K562 (cell line): Measurements from ENCODE around the gene APOC4. TPM values are rescaled to one million over a fixed set of nuclear protein-coding genes. Genes with fewer than 3 reads are reported as not detected.

Experiments used
- CEBPZ ChIP-seq: fragments of 150-350 bp; IDR thresholded peaks from 2 replicates; pipeline ENCODE4 v1.6.1; 2014; ENCODE audit warnings: low read depth, mild to moderate bottlenecking, low read length, borderline replicate concordance
- DPF2 ChIP-seq: fragments of 450-650 bp; IDR thresholded peaks from 2 replicates; pipeline ENCODE4 v1.6.1; 2016
- ETV5 ChIP-seq: sonication (generic); formaldehyde crosslinking; IDR thresholded peaks from 2 replicates; pipeline ENCODE4 v1.4.0; 2020; ENCODE audit warnings: low read depth, mild to moderate bottlenecking, missing genetic modification reagents
- FOXA3 ChIP-seq, 2 experiments: fragments of 450-650 bp in 1 of 2; sonication (generic) in 1 of 2; formaldehyde crosslinking; IDR thresholded peaks in 1 of 2; conservative IDR thresholded peaks in 1 of 2; 2 replicates each; pipeline versions ENCODE4 v1.4.0 to v1.8.0; 2020 to 2022; ENCODE audit warnings: mild to moderate bottlenecking in 2 of 2, missing genetic modification reagents in 1 of 2
- FOXK2 ChIP-seq, 2 experiments: fragments of 450-650 bp; IDR thresholded peaks in 1 of 2; conservative IDR thresholded peaks in 1 of 2; 2 replicates each; pipeline ENCODE4 v1.6.1; 2016; ENCODE audit warnings: low read depth in 2 of 2, mild to moderate bottlenecking in 1 of 2
- GABPB1 ChIP-seq: sonication (generic); formaldehyde crosslinking; IDR thresholded peaks from 2 replicates; pipeline ENCODE4 v1.8.0; 2022; ENCODE audit warnings: mild to moderate bottlenecking, missing genetic modification reagents
- GATAD2A ChIP-seq: fragments of 450-650 bp; IDR thresholded peaks from 2 replicates; pipeline ENCODE4 v1.6.1; 2017
- MEF2A ChIP-seq: IDR thresholded peaks from 2 replicates; pipeline ENCODE4 v1.6.1; 2011; ENCODE audit warnings: low read depth, mild to moderate bottlenecking, low read length, moderate library complexity; ENCODE audit not compliant: control insufficient read depth
- TARDBP ChIP-seq: fragments of 450-650 bp; IDR thresholded peaks from 2 replicates; pipeline ENCODE4 v1.6.1; 2016
- TBL1XR1 ChIP-seq, 2 experiments: IDR thresholded peaks; 2 replicates each; pipeline ENCODE4 v1.6.1; 2012; ENCODE audit warnings: improper control_type of control experiment in 2 of 2, low read length in 2 of 2, mild to moderate bottlenecking in 1 of 2
- TEAD4 ChIP-seq, 2 experiments: sonication (generic) in 1 of 2; formaldehyde crosslinking in 1 of 2; IDR thresholded peaks; 2 replicates each; pipeline versions ENCODE4 v1.6.1 to v1.8.0; 2012 to 2022; ENCODE audit warnings: borderline replicate concordance in 1 of 2, inconsistent platforms in 1 of 2, low read length in 1 of 2, mild to moderate bottlenecking in 1 of 2, missing genetic modification reagents in 1 of 2
- U2AF2 ChIP-seq: fragments of 200-400 bp; formaldehyde crosslinking; optimal IDR thresholded peaks from 2 replicates; pipeline ENCODE3; 2017; ENCODE audit warnings: low read depth, mild to moderate bottlenecking, low read length
- ZNF76 ChIP-seq: fragments of 250-450 bp; sonication (Bioruptor Pico); IDR thresholded peaks from 2 replicates; pipeline ENCODE4 v1.4.0; 2020; ENCODE audit warnings: mild to moderate bottlenecking, moderate library complexity, borderline replicate concordance
- polyA plus RNA-seq, 8 experiments: library from polyadenylated mRNA; depleted of rRNA in 4 of 8; stranded (reverse) in 5 of 8; unstranded in 3 of 8; fragments of >200 nt; fragmentation: Nextera tagmentation in 2 of 8; fragmentation: Illumina TruSeq in 1 of 8; extraction: Ambion mirVana in 2 of 8; extraction: Trizol in 1 of 8; gene quantifications; 2 replicates each; pipeline versions ENCODE4 v1.2.1 to v1.2.3, GENCODE V29; 2011 to 2014; ENCODE audit warnings: inconsistent platforms in 1 of 8, missing spikeins in 1 of 8
- total RNA-seq, 7 experiments: library from RNA; depleted of rRNA in 6 of 7; stranded (reverse); fragments of >200 nt in 6 of 7; fragmentation: Illumina TruSeq in 2 of 7; extraction: Trizol in 2 of 7; gene quantifications; 2 replicates each; pipeline versions ENCODE4 v1.2.1 to v1.2.3, GENCODE V29; 2011 to 2021; ENCODE audit warnings: low replicate concordance in 1 of 7
- TF ChIP-seq, protein P1 (sequence below), 2 experiments: fragments of 450-650 bp; conservative IDR thresholded peaks; 2 replicates each; pipeline ENCODE4 v1.6.1; 2017; ENCODE audit warnings: mild to moderate bottlenecking in 2 of 2, moderate library complexity in 2 of 2
- TF ChIP-seq, protein P2 (sequence below): fragments of 450-650 bp; IDR thresholded peaks from 2 replicates; pipeline ENCODE4 v1.6.1; 2018; ENCODE audit not compliant: partially characterized antibody
- TF ChIP-seq, protein P3 (sequence below): fragments of 250-450 bp; sonication (Bioruptor Pico); IDR thresholded peaks from 2 replicates; pipeline ENCODE4 v1.9.0; 2021; ENCODE audit warnings: mild to moderate bottlenecking
- TF ChIP-seq, protein P4 (sequence below): fragments of 450-650 bp; IDR thresholded peaks from 2 replicates; pipeline ENCODE4 v1.6.1; 2016; ENCODE audit warnings: antibody characterized with exemption

APOC4 gene
- total and polyA plus RNA-seq, 9 of the 15 experiments (the other 6 are each of a cell fraction or from before 2014, with no cell fraction given) = 0.46 TPM; not detected in 8

DNA sequence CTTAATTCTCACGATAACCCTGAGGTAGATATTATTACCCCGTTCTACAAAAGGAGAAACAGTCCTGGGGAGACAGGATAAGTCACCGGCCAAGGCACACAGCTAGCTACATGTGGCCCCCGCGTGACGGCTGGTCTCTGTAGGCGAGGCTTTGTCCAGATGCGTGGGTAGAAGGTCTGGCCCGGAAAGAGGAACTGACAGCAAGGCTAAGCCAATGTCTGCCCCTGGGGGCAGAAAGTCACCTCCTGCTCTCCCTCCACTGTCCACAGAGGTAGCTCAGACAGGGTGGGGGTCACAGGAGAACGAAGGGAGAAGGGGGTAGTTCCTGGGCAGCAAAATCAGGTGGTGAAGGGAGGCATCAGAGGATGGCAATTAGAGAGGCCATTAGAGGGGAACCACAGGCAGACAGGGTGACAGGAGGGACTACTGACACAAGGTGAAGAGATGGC, 1.8 kb downstream of the APOC4 start (continued):
- TF ChIP-seq, protein P1, sequence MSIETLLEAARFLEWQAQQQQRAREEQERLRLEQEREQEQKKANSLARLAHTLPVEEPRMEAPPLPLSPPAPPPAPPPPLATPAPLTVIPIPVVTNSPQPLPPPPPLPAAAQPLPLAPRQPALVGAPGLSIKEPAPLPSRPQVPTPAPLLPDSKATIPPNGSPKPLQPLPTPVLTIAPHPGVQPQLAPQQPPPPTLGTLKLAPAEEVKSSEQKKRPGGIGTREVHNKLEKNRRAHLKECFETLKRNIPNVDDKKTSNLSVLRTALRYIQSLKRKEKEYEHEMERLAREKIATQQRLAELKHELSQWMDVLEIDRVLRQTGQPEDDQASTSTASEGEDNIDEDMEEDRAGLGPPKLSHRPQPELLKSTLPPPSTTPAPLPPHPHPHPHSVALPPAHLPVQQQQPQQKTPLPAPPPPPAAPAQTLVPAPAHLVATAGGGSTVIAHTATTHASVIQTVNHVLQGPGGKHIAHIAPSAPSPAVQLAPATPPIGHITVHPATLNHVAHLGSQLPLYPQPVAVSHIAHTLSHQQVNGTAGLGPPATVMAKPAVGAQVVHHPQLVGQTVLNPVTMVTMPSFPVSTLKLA (conservative IDR thresholded peaks at IDR 0.05) = peak; percentile 81 to 86
- TF ChIP-seq FOXK2 (conservative IDR thresholded peaks at IDR 0.05 in 1 of 2, IDR thresholded peaks at IDR 0.05 in 1 of 2; ENCODE audit: low read depth in 2 of 2) (peak; percentile 21 to 34; a peak in 2 of 4 replicates), TEAD4 (IDR thresholded peaks at IDR 0.05; ENCODE audit: low read length) (peak; percentile 61), TEAD4 (CRISPR knock-in tag; IDR thresholded peaks at IDR 0.05; ENCODE audit: borderline replicate concordance) (peak; percentile 8; the same call in 1 of the 2 replicates), GABPB1 (CRISPR knock-in tag) (peak; percentile 26; the same call in 1 of the 2 replicates), CEBPZ (no peak), FOXA3 (CRISPR knock-in tag; conservative IDR thresholded peaks at IDR 0.05 in 1 of 2, IDR thresholded peaks at IDR 0.05 in 1 of 2) (peak in 1 of 2 experiments; percentile 80; a peak in 1 of 4 replicates), U2AF2 (no peak), ETV5 (CRISPR knock-in tag) (peak; percentile 62), GATAD2A (peak; percentile 48; the same call in 1 of the 2 replicates), TARDBP (peak; percentile 61; the same call in 1 of the 2 replicates), TBL1XR1 (IDR thresholded peaks at IDR 0.05; ENCODE audit: low read length in 2 of 2) (peak in 1 of 2 experiments; percentile 57; a peak in 1 of 4 replicates), MEF2A (no peak), ZNF76 (CRISPR knock-in tag) (no peak), DPF2 (peak; percentile 72)
- TF ChIP-seq, protein P2, sequence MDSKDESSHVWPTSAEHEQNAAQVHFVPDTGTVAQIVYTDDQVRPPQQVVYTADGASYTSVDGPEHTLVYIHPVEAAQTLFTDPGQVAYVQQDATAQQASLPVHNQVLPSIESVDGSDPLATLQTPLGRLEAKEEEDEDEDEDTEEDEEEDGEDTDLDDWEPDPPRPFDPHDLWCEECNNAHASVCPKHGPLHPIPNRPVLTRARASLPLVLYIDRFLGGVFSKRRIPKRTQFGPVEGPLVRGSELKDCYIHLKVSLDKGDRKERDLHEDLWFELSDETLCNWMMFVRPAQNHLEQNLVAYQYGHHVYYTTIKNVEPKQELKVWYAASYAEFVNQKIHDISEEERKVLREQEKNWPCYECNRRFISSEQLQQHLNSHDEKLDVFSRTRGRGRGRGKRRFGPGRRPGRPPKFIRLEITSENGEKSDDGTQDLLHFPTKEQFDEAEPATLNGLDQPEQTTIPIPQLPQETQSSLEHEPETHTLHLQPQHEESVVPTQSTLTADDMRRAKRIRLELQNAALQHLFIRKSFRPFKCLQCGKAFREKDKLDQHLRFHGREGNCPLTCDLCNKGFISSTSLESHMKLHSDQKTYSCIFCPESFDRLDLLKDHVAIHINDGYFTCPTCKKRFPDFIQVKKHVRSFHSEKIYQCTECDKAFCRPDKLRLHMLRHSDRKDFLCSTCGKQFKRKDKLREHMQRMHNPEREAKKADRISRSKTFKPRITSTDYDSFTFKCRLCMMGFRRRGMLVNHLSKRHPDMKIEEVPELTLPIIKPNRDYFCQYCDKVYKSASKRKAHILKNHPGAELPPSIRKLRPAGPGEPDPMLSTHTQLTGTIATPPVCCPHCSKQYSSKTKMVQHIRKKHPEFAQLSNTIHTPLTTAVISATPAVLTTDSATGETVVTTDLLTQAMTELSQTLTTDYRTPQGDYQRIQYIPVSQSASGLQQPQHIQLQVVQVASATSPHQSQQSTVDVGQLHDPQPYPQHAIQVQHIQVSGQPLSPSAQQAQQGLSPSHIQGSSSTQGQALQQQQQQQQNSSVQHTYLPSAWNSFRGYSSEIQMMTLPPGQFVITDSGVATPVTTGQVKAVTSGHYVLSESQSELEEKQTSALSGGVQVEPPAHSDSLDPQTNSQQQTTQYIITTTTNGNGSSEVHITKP = peak; percentile 7
- TF ChIP-seq, protein P3, sequence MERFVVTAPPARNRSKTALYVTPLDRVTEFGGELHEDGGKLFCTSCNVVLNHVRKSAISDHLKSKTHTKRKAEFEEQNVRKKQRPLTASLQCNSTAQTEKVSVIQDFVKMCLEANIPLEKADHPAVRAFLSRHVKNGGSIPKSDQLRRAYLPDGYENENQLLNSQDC = no peak
- TF ChIP-seq, protein P4, sequence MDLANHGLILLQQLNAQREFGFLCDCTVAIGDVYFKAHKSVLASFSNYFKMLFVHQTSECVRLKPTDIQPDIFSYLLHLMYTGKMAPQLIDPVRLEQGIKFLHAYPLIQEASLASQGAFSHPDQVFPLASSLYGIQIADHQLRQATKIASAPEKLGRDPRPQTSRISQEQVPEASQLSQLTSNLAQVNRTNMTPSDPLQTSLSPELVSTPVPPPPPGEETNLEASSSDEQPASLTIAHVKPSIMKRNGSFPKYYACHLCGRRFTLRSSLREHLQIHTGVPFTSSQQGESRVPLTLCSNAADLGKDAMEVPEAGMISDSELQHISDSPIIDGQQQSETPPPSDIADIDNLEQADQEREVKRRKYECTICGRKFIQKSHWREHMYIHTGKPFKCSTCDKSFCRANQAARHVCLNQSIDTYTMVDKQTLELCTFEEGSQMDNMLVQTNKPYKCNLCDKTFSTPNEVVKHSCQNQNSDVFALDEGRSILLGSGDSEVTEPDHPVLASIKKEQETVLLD = peak; percentile 38; the same call in 1 of the 2 replicates
